ENCODE data around the gene DMRT2.

- TF ChIP-seq CTCF (IDR thresholded peaks at IDR 0.05) (no peak), POLR2A (IDR thresholded peaks at IDR 0.05) (no peak)
Observed at GRCh38 chr9:1086517-1086916, 36.4 kb downstream of the DMRT2 start.

All from Peyer's patch (tissue), 4 donors.